ENCODE results near the gene CST3.

- no peak for TF ChIP-seq ZNF416 (tag by site-specific recombination; IDR thresholded peaks at IDR 0.05)
- no peak for TF ChIP-seq CTCF (tag by site-specific recombination; IDR thresholded peaks at IDR 0.05)
- no peak for TF ChIP-seq MYNN (tag by site-specific recombination; IDR thresholded peaks at IDR 0.05; ENCODE audit: borderline replicate concordance)
- TF ChIP-seq ZNF449 (tag by site-specific recombination; IDR thresholded peaks at IDR 0.05), result no peak
- TF ChIP-seq PATZ1 (tag by site-specific recombination; IDR thresholded peaks at IDR 0.05), result no peak
- TF ChIP-seq GLIS1 (tag by site-specific recombination; IDR thresholded peaks at IDR 0.05), result no peak
- TF ChIP-seq ELK4 (IDR thresholded peaks at IDR 0.05; ENCODE audit: borderline replicate concordance, low read depth, low read length), result no peak
- TF ChIP-seq SCRT2 (tag by site-specific recombination; IDR thresholded peaks at IDR 0.05), result no peak
- TF ChIP-seq ZNF302 (tag by site-specific recombination; IDR thresholded peaks at IDR 0.05; ENCODE audit: low read depth), result no peak
- no peak for TF ChIP-seq ZNF274 (IDR thresholded peaks at IDR 0.05; ENCODE audit: low read length)
- no peak for TF ChIP-seq ZNF274 (tag by site-specific recombination; IDR thresholded peaks at IDR 0.05; ENCODE audit: borderline replicate concordance)
- TF ChIP-seq HOXC10 (CRISPR knock-in tag; IDR thresholded peaks at IDR 0.05), result no peak
- no peak for TF ChIP-seq ZNF768 (tag by site-specific recombination; IDR thresholded peaks at IDR 0.05)
- TF ChIP-seq KLF7 (tag by site-specific recombination; IDR thresholded peaks at IDR 0.05; ENCODE audit: borderline replicate concordance), result no peak
- no peak for TF ChIP-seq TCF7L2 (IDR thresholded peaks at IDR 0.05; ENCODE audit: borderline replicate concordance, low read depth, low read length)
Measured at GRCh38 chr20:23643659-23644058, 5.9 kb upstream of the CST3 start.
